Gastroesophageal sphincter (tissue), 4 donors: ENCODE results near the gene RAB11FIP5. TPM values are rescaled to one million over a fixed set of nuclear protein-coding genes. Genes with fewer than 3 reads are reported as not detected.
A peak's percentile ranks its signal among the peaks of the same experiment; 100 is the strongest.
"Not testable (repeated sequence)": the region's sequence is repeated elsewhere in the genome, so short reads cannot be mapped to it uniquely, and the experiment has no call there.

Source experiments
- ATAC-seq: fragments of 150-250 bp; one replicate; pipeline ENCODE4 v1.9.1; 2016; ENCODE audit warnings: mild to moderate bottlenecking, moderate library complexity
- H3K27ac ChIP-seq, 4 donors: fragments of 200-600 bp; sonication (generic) in 3 of 4; 1 replicate in 3 of 4; 2 replicates in 1 of 4; pipeline ENCODE4 v1.5.1; 2016 to 2019
- H3K27me3 ChIP-seq: fragments of 200-600 bp; sonication (generic); one replicate; pipeline ENCODE4 v1.5.1; 2019
- H3K36me3 ChIP-seq, 2 donors: fragments of 200-600 bp; sonication (generic); one replicate each; pipeline ENCODE4 v1.5.1; 2019; ENCODE audit warnings: control low read depth in 1 of 2
- H3K4me1 ChIP-seq, 3 donors: fragments of 200-600 bp; sonication (generic); 1 replicate in 2 of 3; 2 replicates in 1 of 3; pipeline ENCODE4 v1.5.1; 2016 to 2019; ENCODE audit warnings: control low read depth in 2 of 3
- H3K4me3 ChIP-seq, 2 donors: fragments of 200-600 bp; sonication (generic); one replicate each; pipeline ENCODE4 v1.5.1; 2019; ENCODE audit warnings: mild to moderate bottlenecking in 1 of 2, moderate library complexity in 1 of 2
- H3K9me3 ChIP-seq, 3 donors: fragments of 200-600 bp; sonication (generic); one replicate each; pipeline ENCODE4 v1.5.1; 2017 to 2019; ENCODE audit warnings: control low read depth in 2 of 3
- CTCF ChIP-seq, 4 experiments: fragments of 200-600 bp in 2 of 4; fragments of 450-650 bp in 2 of 4; sonication (generic) in 1 of 4; IDR thresholded peaks; one replicate each; pipeline ENCODE4 v1.5.1; 2017 to 2019; ENCODE audit warnings: antibody characterized with exemption in 4 of 4, mild to moderate bottlenecking in 2 of 4, moderate library complexity in 2 of 4
- EP300 ChIP-seq: sonication (generic); formaldehyde crosslinking; IDR thresholded peaks from one replicate; pipeline ENCODE4 v1.6.1; 2017; ENCODE audit warnings: antibody characterized with exemption, mild to moderate bottlenecking
- POLR2A ChIP-seq, 2 donors: fragments of 450-650 bp; IDR thresholded peaks; one replicate each; pipeline ENCODE4 v1.6.1; 2017; ENCODE audit warnings: antibody characterized with exemption in 2 of 2, mild to moderate bottlenecking in 2 of 2, moderate library complexity in 1 of 2
- POLR2AphosphoS5 ChIP-seq: sonication (generic); formaldehyde crosslinking; IDR thresholded peaks from one replicate; pipeline ENCODE4 v1.6.1; 2017; ENCODE audit warnings: antibody characterized with exemption
- WGBS, 2 donors: methylation state at CpG; one replicate each; pipeline ENCODE4 v1.1.5; 2018; ENCODE audit warnings: low coverage in 1 of 2; 5-methylcytosine and 5-hydroxymethylcytosine counted together
- total RNA-seq, 4 donors: library from RNA; depleted of rRNA; stranded (reverse); fragments of >200 nt; gene quantifications; one replicate each; pipeline ENCODE4 v1.1.0, GENCODE V29; 2016

Gene RAB11FIP5
- total RNA-seq, 4 donors from 2014 or later = 25.4 to 49.5 (median 29.4) TPM

GRCh38 chr2:73070643-73071359 lies 41.9 kb downstream of the RAB11FIP5 start:
- ATAC-seq = peak; percentile 37
- TF ChIP-seq POLR2A (IDR thresholded peaks at IDR 0.05) = peak; percentile 49 to 61
- no peak for TF ChIP-seq EP300
- TF ChIP-seq POLR2AphosphoS5 = peak; percentile 45
- no peak for TF ChIP-seq CTCF (IDR thresholded peaks at IDR 0.05)
- WGBS, 2 donors = no CpG with 5 or more reads among the region's 83 CpGs
- Histone ChIP-seq H3K9me3 (no peaks in the 10 kb centered on the region), H3K27me3 (no peaks in the 10 kb centered on the region), H3K36me3 (peaks cover 0 to 15% of the 10 kb centered on the region in 2 donors), H3K27ac (peak overlapping the region; percentile 82 to 97 (median 94)), H3K4me3 (peak overlapping the region; percentile 73 to 96), H3K4me1 (peaks cover 0 to 42% (median 14%) of the 10 kb centered on the region in 3 donors)

- no peak for TF ChIP-seq POLR2AphosphoS5
- H3K4me1 ChIP-seq = peaks cover 0 to 38% (median 14%) of the 10 kb centered on the region in 3 donors
- 13 to 23% methylated on average over 6 to 16 of the region's 29 CpGs for WGBS, 2 donors
- peak overlapping the region in 3 of 4 donors; percentile 94 to 97 (median 95) for H3K27ac ChIP-seq
- H3K27me3 ChIP-seq = no peaks in the 10 kb centered on the region
- H3K4me3 ChIP-seq = peak overlapping the region; percentile 73 to 96
- peaks cover 0 to 7% of the 10 kb centered on the region in 2 donors for H3K36me3 ChIP-seq
- H3K9me3 ChIP-seq = no peaks in the 10 kb centered on the region
- ATAC-seq = no peak
Observed at GRCh38 chr2:73069855-73070642, 42.7 kb downstream of the RAB11FIP5 start.

DNA sequence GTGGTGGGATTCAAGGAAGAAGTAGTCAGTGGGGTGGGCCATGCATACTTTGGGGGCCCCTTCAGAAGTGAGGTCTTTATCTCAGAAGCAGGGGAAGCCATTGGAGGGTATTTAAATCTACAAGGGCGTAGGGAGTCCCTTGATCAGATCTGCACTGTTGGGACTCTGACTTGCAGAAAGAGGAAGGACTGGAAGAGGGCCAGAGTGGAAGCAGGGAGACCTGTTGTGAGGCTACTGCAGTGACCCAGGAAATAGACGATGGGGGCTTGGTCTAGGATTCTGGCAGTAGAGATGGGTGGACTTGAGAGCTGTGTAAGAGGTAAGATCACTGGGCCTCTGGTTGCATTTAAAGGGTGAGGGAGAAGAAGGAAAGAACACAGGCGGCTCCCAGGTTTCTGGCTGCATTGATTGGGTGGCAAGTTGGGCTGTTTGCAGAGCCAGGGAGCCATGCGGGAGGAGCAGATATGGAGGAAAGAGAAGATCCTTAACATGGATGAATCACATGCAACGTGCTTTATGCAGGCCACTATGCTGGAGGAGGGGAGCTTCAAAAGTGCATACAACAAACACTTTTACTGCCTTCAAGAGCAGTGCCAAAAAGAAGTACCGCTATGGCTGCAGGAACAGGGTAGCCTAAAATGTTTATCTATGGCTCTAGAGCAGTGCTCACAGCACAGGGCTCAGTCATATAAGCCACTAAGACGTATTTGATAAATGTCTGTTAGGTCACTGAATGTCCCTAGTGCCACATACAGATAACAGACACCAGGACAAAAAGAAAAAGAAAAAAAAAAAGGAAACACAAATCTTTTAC lies 43.5 kb downstream of the RAB11FIP5 start:
- H3K9me3 ChIP-seq = no peaks in the 10 kb centered on the region
- no peak for TF ChIP-seq EP300
- no peaks in the 10 kb centered on the region for H3K27me3 ChIP-seq
- H3K36me3 ChIP-seq = no peaks in the 10 kb centered on the region
- H3K4me1 ChIP-seq = peaks cover 0 to 43% (median 14%) of the 10 kb centered on the region in 3 donors
- H3K27ac ChIP-seq = peak overlapping the region in 1 of 4 donors; percentile 95
- peak overlapping the region in 1 of 2 donors; percentile 96 for H3K4me3 ChIP-seq
- ATAC-seq = no peak
- 66 to 74% methylated on average over 5 to 7 of the region's 7 CpGs for WGBS, 2 donors

DNA sequence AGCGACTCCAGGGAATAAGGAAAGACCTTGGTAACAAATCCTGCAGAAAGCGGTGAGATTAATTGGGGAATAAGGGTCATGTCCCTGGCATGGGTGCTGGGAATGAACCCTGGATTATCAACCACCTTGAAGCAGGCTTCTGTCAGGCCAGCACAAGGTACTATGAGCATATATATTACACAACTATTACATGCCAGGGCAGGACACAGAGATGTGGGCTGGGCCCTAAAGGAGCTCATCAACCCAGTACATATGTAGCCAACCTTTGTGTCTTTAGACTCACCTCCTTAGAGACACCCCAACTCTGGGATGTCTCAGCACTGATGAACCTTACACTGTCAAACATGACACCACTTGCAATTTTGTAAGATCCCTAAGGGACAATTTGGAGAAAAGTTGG lies 44.6 kb downstream of the RAB11FIP5 start:
- H3K27ac ChIP-seq = no peak overlapping the region
- 100% methylated on average over 1 to 2 of the region's 2 CpGs for WGBS, 2 donors

GRCh38 chr2:73067043-73067442 lies 45.7 kb downstream of the RAB11FIP5 start:
- Histone ChIP-seq H3K4me1 (peaks cover 0 to 40% (median 8%) of the 10 kb centered on the region in 3 donors), H3K27ac (no peak overlapping the region), H3K36me3 (no peaks in the 10 kb centered on the region), H3K9me3 (no peaks in the 10 kb centered on the region), H3K4me3 (no peak overlapping the region), H3K27me3 (no peaks in the 10 kb centered on the region)
- TF ChIP-seq EP300 (no peak), POLR2A (IDR thresholded peaks at IDR 0.05) (no peak), CTCF (IDR thresholded peaks at IDR 0.05) (no peak), POLR2AphosphoS5 (no peak)
- no peak for ATAC-seq
- 92 to 100% methylated on average over 2 of the region's 2 CpGs for WGBS, 2 donors

More for the DNA sequence above, 44.6 kb downstream of the RAB11FIP5 start:
- Histone ChIP-seq H3K4me3 (no peak overlapping the region), H3K4me1 (peaks cover 0 to 50% (median 14%) of the 10 kb centered on the region in 3 donors), H3K9me3 (no peaks in the 10 kb centered on the region), H3K27me3 (no peaks in the 10 kb centered on the region), H3K36me3 (no peaks in the 10 kb centered on the region)
- no peak for ATAC-seq
- no peak for TF ChIP-seq POLR2AphosphoS5
- TF ChIP-seq EP300 = no peak
- TF ChIP-seq POLR2A (IDR thresholded peaks at IDR 0.05) = no peak
- TF ChIP-seq CTCF (IDR thresholded peaks at IDR 0.05) = no peak

DNA sequence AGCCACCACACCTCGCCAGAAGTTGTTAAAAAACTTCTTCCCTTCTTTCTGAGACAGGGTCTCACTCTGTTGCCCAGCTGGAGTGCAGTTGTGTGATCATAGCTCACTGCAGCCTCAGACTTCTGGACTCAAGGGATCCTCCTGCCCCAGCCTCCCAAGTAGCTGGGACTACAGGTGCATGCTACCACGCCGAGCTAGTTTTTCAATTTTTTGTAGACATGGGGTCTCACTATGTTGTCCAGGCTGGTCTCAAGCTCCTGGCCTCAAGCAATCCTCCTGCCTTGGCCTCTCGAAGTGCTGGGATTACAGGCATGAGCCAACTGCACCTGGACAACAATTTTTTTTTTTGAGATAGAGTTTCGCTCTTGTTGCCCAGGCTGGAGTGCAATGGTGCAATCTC lies 47.7 kb downstream of the RAB11FIP5 start:
- not testable (repeated sequence) for H3K4me3 ChIP-seq, H3K27me3 ChIP-seq, H3K9me3 ChIP-seq, H3K36me3 ChIP-seq, H3K27ac ChIP-seq, ATAC-seq
- peaks cover 0 to 30% (median 4%) of the 10 kb centered on the region in 3 donors for H3K4me1 ChIP-seq
- WGBS, 2 donors = 100% methylated on average over 2 to 5 of the region's 5 CpGs
